ENCODE measurements around the gene MAF.

MAF gene

DNA sequence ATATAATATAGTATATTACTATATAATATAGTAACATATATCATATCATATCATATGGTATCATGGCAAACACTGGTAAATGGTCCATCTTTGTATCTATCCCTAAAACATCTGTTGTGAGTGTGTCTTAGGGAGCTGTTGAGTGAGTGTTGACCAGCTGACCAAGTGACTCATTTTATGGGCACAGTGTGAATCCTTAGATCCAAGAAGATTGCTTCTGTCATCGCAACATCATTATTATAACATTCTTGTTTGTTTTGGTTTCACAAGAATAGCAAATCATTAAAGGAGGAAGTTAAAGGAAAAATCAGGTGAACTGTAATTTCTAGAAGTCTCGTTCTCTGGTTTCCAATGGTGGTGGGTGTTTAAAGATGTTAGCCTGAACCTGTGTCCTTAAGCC lies 11.7 kb upstream of the MAF start:
- no peak for DNase-seq

DNA sequence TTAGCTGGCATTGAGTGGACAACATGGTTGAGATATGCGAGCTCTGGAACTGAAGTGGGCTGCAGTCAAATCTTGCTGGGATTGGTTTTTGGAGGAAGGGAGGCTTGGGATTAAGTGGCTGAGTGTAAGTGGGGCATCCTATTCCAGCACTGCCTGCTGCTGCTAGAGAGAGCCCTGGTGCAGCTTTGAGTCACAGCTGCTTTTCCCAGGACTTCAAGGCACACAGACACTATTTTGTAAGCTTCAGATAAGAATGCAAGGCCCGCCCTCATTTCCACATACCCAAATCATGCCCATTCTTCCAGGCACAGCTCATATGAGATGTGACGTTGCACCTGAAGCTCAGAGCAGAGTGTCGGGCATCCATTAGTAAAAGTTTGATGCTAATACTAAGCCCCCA lies 10.2 kb upstream of the MAF start:
- DNase-seq = no peak

DNA sequence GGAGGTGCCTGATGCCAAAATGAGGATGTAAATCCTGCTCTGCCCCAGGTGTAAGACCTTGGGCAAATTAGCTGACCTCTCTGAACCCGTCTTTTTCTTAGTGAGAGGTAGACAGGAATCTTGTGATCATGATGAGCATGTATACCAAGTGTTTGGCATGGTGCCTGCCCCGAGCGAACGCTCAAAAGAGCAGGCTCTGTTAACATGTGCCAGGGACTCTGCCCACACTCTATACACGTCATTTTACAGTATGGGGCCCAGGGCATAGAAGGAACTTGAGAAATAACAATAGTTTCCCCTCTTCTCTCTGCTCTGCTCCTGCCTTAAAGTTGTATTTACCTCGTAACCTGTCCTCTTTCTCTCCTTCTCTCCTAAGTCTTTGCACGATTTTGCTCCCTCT lies 9.3 kb upstream of the MAF start:
- no peak for DNase-seq

DNA sequence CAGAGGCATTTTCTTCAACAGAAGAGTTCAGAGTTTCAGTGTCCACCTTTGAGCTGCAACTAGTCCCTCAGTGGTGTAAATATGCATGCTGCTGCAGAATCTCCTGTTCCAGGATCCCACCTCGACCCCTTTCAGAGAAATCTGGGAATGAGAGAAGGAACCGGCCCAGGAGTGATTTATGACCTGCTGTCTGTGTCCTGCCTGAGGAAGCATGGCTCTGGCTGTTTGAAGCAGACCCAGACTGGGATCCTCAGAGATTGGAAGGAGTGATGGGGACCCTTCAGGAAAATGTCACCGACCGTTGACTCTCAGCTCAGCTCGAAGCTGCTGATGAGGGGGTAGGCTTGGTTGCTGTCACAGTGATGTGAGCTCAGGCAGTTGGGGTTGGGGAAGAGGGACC lies 8.4 kb upstream of the MAF start:
- no peak for DNase-seq

DNA sequence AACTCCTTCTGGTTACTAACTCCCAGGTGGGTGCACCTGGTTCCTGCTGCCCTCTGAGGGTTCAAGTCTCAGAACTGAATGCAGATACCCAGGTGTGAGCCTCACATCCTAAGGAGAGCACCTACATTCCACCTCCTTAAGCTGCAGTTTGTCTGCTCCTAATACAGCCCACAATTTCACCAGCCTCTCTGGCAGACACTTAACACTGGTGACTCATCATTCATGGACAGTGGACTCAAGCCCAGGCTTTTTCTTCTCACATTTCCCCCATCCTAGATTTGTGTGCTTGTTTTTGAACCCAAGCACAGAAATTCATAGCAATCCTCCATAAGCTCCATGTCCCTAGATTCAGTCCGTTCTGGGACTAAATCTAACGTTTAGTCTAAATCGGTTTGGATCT lies 7.0 kb upstream of the MAF start:
- peak in 3 of 51 donors; percentile 8 to 13 (median 10) for DNase-seq

DNA sequence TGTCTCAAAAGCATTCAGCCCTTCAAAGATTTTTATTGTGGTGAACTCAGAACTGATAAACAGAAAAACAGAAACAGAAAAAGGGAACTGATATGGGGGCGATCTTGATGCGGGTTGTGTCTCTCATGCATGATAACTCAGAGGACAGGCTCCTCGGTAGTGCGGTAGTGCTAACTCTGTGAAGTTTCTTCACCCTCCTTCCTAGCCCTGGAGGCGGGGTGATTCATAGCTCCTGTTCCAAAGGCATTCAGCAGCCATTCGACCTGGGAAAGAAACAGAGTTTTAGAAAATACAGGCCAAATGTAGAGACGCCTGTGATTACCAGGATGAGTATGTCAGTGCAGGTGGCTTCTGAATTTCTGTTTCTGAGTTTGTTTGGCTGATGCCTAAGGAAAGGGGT lies 5.5 kb upstream of the MAF start:
- DNase-seq = peak in 2 of 51 donors; percentile 8 to 26

DNA sequence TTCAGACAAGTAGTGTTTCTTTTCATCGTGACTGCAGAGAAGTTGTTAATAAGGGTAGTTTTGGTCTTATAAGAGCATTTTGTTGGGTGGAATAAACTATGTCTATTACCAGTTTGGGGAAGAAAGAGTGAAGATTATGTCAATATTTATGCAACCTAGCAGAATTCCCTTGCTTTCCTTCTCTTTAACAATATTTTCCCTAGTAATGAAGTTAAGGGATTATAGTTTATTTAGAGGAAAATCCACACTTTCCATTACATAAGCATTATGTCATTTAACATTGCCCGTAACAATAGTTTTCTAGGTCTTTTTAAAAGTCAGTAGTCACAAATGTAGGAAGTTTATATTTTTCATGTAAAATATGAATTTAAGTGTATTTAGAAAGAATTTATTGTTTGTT lies 2.5 kb upstream of the MAF start:
- DNase-seq = no peak

DNA sequence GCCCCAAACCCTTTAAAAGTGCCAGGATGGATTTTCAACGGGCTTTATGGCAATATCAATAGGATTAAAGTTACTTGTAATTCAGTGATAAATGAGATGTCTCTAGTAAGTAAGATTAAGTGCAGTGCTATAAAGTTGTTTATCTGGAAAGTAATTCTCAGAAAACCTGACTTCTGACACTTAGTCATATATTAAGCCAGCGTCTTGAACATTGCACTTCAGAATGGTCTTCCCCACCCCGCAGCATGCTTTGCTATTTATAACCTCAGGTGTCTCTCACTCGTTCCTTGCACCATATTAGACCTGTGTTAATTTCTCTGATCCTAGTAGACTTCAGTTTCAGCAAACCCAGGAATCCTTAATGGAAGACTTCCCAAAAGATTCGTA lies 2.1 kb upstream of the MAF start:
- DNase-seq = peak in 1 of 51 donors; percentile 59

DNA sequence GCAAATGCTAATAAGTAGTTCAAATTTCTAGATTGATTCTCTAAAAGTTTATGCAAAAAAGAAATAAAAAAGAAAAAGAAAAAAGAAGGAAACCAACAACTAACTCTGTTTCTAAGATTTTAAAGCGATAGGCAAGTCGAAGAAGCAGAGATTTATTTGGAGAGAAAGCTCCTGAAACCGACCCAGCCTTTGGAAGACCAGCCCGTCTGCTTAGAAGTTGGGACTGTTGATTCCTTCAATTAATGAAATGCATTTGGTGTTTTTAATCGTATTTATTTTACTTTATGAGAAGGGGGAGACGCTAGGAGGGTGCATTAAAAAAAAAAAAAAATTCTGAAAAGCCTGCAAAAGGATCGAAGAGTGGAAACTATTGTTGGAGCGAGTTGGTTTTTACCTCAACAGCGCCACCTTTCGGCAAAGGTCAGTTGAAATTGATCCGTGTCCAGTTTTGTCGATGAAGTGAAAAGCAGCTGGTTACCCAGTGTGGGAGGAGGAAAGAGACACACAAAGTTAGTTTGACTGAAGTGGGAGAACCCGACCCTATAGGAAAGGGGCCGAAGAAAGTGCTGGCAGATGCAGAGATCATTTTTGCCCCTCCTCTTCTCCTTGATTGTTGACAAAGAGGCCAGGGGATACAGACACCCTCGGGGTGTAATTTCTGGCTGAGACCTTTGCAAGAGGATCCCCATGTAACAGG lies 1.5 kb upstream of the MAF start:
- DNase-seq = peak in 48 of 51 donors; percentile 18 to 90 (median 64)

DNA sequence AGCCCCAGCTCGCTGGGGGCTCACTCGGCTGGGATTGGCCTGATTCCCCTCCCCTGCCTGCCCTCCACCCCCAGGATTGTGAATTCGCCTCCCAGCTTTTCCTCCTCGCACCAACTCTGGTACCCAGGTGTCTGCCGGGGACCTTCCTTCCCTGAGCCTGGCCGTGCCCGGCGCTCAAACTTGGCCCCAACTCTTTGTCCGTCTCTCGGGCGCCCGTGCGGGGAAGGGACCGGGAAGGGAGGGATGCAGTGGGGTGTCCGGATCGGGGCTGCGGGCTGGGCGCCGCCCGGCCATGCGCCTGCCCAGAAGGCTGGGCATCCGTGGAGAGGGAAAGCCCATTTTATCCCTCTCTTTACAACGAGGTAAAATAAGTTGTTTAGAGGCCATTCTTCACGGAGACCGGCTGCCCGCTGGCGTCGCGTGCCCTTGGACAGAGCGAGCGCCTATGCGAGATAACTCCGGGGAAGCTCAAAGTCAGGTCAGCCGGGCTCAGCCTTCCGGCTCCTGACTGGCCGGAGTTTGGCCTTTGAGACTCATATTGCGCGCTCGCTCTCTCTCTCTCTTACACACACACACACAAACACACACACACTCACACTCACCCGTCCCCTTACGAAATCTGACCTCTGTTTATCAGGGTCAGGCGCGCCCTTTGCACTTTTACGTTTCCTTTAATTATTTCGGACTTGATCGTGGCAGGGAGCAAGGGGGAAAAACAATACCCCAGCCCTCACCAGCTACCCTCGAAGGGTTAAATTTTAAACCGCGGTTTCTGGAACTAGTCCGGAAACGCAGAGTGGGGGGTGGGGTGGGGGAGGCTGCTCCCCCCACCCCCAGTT lies 774 bp upstream of the MAF start:
- DNase-seq = peak in 29 of 51 donors; percentile 30 to 85 (median 62)

DNA sequence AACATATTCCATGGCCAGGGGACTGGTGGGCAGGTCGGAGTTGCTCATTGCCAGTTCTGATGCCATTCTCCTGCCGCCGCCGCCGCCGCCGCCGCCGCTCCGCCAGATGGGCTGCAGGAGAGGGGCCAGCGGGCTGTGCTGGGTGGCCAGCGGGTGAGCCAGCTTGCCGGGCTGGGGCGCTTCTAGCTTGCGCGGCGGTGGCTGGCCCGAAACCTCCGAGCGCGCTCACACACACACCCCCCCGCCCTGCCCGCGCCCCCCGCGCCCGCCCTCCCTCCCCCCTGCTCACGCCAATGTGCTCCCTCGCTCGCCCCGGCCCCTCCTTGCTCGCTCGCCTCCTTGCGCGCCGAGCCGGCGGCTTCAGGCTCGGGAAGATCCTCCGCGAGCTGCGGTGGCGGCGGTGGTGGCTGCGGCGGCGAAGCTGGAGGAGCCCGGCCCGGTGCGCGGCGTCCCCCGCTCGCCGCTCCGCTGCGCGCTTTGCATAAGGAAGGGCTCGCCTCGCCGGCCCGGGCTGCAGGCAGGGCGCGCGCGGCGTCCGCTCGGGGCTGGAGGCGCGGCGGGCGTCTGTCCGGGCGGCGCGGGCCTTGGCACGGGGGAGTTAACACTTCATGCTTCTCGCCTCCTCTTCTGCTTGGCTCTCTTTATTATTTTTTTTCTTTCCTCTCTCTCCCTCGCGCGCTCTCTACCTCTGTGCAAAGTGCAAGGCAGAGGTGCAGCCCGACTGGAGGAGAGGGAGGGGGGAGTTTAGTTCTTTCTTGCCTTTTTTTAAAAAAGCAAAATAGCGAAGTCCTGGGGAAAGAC lies 500 bp downstream of the MAF start:
- DNase-seq = peak in 42 of 51 donors; percentile 26 to 86 (median 64)

DNA sequence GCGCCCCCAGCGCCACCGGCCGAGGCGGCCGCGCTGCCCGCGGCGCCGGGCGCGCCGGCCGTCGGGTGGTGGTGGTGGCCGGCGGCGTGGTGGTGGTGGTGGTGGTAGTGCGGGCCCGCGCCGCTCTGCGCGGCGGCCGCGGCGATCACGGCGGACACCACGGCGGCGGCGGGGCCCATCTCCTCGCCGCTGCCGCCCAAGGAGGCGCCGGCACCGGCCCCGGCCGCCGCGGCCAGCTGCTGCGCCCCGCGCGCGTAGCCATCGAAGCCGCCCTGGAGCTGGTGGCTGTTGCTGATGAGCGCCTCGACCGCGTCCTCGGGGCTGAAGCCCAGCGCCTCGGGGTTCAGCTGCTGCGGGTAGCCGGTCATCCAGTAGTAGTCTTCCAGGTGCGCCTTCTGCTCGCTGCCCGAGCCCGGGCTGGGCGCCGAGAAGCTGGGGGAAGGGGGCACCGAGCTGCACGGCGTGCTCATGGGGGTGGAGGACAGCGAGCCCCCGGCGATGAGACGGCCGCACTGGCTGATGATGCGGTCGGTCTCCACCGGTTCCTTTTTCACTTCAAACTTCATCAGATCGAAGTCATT lies 1.2 kb downstream of the MAF start:
- DNase-seq = peak in 12 of 51 donors; percentile 32 to 74 (median 48)

DNA sequence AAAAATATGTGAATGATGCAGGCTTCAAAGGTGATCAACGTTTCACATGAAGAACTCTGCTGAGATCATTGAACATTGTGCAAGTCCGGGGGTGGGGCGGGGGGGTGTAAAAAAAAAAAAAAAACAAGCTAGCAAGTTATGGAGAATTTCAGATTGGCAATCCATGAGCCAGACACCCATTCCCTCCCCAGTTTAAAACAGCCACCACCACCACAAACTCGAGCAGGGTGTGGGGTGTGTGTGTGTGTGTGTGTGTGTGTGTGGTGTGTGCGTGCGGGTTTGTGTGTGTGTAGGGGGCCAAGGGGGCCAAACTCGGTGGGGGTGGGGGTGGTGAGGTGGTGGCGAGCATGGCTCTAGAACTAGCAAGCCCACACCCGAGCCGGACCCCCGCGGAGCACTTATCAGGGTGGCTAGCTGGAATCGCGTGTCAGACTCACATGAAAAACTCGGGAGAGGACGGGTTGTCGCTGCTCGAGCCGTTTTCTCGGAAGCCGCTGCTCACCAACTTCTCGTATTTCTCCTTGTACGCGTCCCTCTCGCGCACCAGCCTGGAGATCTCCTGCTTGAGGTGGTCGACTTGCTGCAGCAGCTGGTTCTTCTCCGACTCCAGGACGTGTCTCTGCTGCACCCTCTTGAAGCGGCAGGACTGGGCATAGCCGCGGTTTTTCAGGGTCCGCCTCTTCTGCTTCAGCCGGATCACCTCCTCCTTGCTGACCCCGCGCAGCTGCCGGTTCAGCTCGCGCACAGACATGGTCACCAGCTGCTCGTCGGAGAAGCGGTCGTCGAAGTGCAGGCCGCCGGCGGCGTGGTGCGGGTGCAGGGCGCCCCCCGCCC lies 2.0 kb downstream of the MAF start:
- peak in 34 of 51 donors; percentile 13 to 76 (median 45) for DNase-seq

DNA sequence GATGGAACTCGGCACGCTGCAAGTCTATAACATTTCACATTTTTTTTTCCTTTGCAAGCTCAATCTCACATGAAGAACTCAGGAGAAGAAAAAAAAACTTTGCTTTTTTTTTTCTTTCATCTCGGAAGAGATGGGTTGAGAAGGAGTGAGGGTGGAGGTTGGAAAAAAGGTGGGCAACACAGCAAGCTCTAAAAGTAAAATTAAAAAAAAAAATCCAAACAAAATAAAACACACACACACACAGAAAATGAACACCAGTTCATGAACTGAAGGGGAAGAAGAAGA lies 2.5 kb downstream of the MAF start:
- DNase-seq = no peak

DNA sequence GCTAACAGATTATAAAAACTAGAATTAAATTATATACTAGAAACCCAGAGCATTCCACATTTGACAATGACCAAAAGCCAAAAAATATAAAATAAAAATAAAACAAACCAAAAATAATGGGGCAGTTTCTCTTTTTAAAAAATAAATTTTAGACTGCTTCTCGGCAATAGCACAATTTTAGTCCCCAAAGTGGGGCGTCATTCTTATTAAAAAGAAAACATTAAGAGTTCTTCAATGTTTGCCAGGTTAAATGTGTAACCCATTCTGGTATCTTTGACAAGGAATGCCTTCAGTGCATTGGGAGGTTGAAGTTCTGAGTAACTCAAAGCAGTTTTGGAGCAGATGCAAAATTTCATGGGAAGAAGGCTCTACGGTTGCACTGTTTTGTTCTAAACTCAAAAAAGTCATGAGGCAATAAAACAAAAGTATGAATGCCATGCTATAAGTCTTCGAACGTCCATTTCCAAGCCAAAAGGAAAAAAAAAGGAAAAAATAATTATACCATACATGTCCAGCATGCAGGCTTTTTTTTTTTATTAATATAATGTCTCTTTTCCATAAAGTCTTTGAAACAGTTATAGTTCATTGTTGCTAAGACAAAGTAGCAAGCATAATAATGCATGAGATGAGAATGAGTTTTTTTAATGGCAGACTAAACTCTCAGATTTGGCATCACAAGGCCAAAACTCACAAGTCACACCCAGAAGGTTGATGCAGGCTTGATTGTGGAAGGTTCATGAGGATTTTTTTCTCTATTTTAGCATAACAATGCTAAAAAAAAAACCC lies 3.1 kb downstream of the MAF start:
- DNase-seq = no peak

DNA sequence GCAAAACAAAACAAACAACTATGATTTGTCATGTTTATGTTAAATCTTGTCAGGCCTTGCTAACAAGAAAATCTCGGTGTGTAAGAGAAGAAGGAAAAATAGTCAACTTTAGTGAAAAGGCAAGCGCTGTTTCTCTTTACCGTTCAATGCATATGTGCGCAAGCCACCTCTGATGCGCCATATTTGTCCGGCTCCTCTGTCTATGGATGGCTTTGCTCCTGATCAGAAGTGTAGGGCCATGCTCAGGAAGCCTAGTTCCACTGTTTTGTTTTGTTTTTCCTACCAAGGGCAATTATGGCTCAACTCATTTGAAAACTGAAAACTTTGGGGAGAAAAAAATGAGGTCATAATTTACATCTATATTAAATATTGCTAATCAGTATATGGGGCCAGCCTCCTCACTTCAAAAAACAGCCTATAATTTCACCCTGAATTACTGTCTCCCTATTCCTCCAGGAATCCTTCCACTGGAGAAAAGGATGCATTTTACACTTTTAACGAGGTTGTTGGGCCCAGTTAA lies 4.5 kb downstream of the MAF start:
- DNase-seq = peak in 2 of 51 donors; percentile 2 to 15

DNA sequence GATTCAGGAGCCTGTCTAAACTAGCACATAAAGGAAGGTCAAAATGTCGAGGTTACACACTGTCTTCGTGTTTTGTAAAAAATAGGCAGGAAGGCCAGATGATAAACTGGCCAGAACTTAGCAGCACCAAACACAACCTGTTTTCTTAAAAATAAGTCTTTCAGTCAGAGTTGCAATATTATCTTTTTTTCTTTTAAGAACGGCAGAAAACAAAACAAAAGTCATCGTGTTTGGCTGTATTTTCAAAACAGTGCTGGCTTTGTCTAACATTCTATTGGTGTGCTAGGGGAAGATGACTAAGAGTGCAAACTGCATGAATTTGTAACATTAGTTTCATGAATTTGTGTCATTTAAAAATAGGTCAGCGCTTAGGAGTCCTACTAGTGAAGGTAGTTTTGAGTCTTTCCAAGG lies 5.3 kb downstream of the MAF start:
- DNase-seq = peak in 1 of 51 donors; percentile 30

DNA sequence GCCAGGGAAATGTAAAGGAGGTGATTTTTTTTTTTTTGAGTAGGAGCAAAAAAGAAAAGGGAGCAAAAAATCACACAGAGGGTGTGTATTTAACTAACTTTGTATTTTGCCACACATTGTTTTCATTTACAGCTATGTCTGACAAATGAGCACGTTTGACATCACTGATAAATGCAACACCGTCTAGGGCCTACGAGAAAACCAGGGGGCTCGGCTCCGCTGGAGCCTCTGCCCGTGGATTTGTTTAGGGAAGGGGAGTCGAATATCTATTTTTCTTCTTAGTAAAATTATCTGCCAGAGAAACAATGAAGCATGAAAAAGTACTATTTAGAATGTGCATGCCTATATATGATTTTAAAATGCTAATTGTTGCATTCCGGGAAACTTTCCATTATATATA lies 6.8 kb downstream of the MAF start:
- DNase-seq = no peak

DNA sequence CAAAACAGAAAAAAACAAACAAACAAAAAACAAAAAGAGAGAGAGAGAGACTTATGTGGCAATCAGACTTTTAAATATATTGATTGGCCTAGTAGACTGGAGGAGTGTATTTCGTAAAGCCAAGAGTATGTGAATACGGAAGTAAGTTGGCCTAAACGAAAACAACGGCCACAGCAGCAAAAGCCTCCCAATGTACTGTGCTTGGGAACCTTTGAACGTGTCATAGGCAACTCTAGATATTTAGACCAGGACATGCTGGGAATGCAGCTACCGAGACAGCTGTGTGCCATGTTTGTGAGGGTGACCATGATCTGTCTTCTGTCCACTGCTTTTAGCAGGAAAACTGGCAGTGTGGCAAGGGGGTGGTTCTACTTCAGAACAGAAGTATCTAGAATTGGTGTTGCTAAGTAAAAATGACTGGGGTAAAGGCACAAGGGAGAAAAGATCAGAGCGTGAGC lies 7.4 kb downstream of the MAF start:
- DNase-seq = peak in 10 of 51 donors; percentile 3 to 63 (median 20)

DNA sequence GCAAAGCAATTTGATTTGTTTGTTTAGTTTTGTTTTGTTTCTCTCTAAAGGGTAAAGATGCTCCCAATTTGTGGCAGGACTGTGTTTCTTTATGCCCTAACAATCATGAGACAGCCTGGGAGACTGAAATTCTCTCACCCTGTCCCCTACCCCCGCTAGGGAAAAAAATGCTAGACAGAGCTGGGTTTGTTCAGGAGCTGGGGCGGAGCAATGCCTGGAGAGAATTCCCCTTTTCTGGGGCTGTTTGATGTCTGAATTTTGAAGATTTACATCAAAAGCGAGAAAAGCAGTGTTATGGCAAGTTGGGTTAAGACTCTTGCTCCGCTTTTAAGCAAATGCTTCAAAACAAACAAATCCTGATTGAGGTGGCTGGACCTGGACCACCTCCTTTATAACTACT lies 8.4 kb downstream of the MAF start:
- DNase-seq = peak in 7 of 51 donors; percentile 12 to 52 (median 30)

Measured in hypothalamus (tissue), 51 donors.